OCI-LY3 (cell line): Measurements from ENCODE around the gene TMEM63B.

ENCODE experiments used
- H2AFZ ChIP-seq: fragments of 200-600, 300-600 bp; shearing (Covaris generic); 2 replicates; pipeline ENCODE4 v1.6.0; 2014; ENCODE audit warnings: antibody characterized with exemption, low read depth, low read length
- H3K27ac ChIP-seq: fragments of 200-600, 300-600 bp; sonication (generic); 2 replicates; pipeline ENCODE4 v1.5.1; 2014; ENCODE audit warnings: mild to moderate bottlenecking, low read length, moderate library complexity, mixed read lengths
- H3K27me3 ChIP-seq: fragments of 200-600, 300-600 bp; sonication (generic); 2 replicates; pipeline ENCODE4 v1.6.1; 2014; ENCODE audit warnings: low read depth, low read length, mixed read lengths
- H3K36me3 ChIP-seq: fragments of 200-600, 300-600 bp; sonication (generic); replicated peaks from 2 replicates; pipeline ENCODE3; 2014; ENCODE audit warnings: low read depth, low read length, mixed read lengths
- H3K4me1 ChIP-seq: fragments of 300-600, 200-600 bp; sonication (generic); 2 replicates; pipeline ENCODE4 v1.6.1; 2014; ENCODE audit warnings: low read length, mixed read lengths
- H3K4me2 ChIP-seq: fragments of 200-600, 300-600 bp; sonication (generic); 2 replicates; pipeline ENCODE4 v1.6.1; 2014; ENCODE audit warnings: low read length, mixed read lengths
- H3K4me3 ChIP-seq: fragments of 300-600, 200-600 bp; sonication (generic); 2 replicates; pipeline ENCODE4 v1.5.1; 2014; ENCODE audit warnings: antibody characterized with exemption, mild to moderate bottlenecking, low read length, moderate library complexity
- H3K79me2 ChIP-seq: fragments of 300-600, 200-600 bp; shearing (Covaris generic); 2 replicates; pipeline ENCODE4 v1.6.1; 2014; ENCODE audit warnings: mild to moderate bottlenecking, low read length, mixed read lengths
- H3K9ac ChIP-seq: fragments of 300-600, 200-600 bp; shearing (Covaris generic); 2 replicates; pipeline ENCODE4 v1.6.0; 2014; ENCODE audit warnings: mild to moderate bottlenecking, low read length, moderate library complexity
- H3K9me3 ChIP-seq: fragments of 200-600, 300-600 bp; shearing (Covaris generic); 2 replicates; pipeline ENCODE4 v1.6.1; 2014; ENCODE audit warnings: low read length, mixed read lengths; ENCODE audit not compliant: insufficient read depth
- H4K20me1 ChIP-seq: fragments of 200-600, 300-600 bp; sonication (generic); 2 replicates; pipeline ENCODE4 v1.6.1; 2016; ENCODE audit warnings: low read length, mixed read lengths; ENCODE audit not compliant: insufficient read depth
- EZH2phosphoT487 ChIP-seq: fragments of 200-600 bp; shearing (Covaris generic); IDR thresholded peaks from 2 replicates; pipeline ENCODE4 v1.6.1; 2018; ENCODE audit warnings: antibody characterized with exemption, mixed run types, low read depth
- TF ChIP-seq, protein P1 (sequence below): fragments of 200-600, 300-600 bp; sonication (generic); IDR thresholded peaks from 2 replicates; pipeline ENCODE4 v1.5.1; 2014; ENCODE audit warnings: antibody characterized with exemption, low read length, low read depth

The TMEM63B gene

DNA sequence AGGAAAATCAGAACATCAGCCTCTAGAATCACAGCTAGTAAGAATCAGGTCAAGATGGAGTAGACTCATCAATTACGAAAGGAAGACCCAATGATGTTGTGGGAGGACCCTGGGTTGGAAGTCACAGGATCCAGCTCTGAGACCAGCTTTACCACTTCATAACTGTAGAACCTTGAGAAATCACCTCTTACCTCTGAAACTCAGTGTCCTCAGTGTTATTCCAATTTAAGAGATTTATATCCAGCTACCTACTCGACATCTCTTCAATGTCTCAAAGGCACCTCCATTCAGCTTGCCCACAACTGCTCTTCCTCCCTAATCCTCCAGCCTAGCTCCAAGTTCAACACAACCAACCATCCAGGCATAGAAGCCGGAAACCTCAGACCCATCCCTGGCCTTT is 16.4 kb upstream of the TMEM63B start:
- Histone ChIP-seq H3K9me3 (no peaks in the 10 kb centered on the region), H3K79me2 (peaks cover 69% of the 10 kb centered on the region), H3K4me2 (no peak overlapping the region), H3K27me3 (no peaks in the 10 kb centered on the region), H3K4me1 (no peaks in the 10 kb centered on the region), H4K20me1 (peaks cover 27% of the 10 kb centered on the region), H3K27ac (no peak overlapping the region), H3K4me3 (no peak overlapping the region), H3K9ac (no peak overlapping the region), H3K36me3 (peaks cover 82% of the 10 kb centered on the region), H2AFZ (no peak overlapping the region)
- TF ChIP-seq, protein P1, sequence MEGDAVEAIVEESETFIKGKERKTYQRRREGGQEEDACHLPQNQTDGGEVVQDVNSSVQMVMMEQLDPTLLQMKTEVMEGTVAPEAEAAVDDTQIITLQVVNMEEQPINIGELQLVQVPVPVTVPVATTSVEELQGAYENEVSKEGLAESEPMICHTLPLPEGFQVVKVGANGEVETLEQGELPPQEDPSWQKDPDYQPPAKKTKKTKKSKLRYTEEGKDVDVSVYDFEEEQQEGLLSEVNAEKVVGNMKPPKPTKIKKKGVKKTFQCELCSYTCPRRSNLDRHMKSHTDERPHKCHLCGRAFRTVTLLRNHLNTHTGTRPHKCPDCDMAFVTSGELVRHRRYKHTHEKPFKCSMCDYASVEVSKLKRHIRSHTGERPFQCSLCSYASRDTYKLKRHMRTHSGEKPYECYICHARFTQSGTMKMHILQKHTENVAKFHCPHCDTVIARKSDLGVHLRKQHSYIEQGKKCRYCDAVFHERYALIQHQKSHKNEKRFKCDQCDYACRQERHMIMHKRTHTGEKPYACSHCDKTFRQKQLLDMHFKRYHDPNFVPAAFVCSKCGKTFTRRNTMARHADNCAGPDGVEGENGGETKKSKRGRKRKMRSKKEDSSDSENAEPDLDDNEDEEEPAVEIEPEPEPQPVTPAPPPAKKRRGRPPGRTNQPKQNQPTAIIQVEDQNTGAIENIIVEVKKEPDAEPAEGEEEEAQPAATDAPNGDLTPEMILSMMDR: no peak
- no peak for TF ChIP-seq EZH2phosphoT487

DNA sequence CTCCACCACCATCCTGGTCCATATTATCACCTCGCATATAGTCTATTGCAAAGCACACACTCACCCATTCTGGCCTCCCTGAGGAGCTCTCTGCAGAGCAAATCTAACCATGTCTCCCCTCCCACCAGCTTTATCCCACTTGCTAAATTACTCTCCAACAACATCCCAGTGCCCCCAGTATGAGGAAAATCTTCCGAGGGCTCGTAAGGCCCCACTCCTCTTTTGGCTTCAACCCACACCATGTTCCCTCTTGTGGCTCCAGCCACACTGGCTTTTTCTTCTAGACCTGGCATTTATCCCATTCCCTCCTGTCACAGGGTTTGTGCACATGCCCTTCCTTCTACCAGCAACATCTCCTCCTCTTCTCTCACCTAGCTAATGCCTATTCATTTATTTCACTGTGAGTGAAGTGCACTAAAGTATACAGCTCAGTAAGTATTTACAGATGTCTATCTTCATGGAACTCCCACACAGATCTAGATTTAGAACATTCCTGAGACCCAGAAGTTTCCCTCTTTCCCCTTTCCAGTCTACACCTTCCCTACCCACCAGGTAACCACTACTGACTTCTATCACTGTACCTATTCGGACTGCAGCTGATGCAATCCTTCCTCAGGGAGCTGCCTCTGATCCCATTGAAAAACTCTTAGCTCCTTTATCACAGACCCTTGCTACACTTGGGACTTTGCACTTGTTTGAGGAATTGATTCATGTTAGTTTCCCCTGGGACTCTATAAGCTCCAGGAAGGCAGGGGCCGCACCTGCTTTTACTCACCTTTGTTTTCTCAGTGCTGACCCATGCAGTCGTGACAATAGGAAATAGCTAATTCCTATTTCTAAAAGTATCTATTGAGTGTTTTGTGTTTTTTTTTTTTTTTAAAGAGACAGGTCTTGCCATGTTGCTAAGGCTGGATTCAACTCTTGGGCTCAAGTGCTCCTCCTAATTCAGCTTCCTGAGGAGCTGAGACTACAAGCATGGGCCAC is 15.6 kb upstream of the TMEM63B start:
- no peaks in the 10 kb centered on the region for H3K4me1 ChIP-seq
- H3K9me3 ChIP-seq: no peaks in the 10 kb centered on the region
- H3K27ac ChIP-seq: no peak overlapping the region
- no peak for TF ChIP-seq EZH2phosphoT487
- TF ChIP-seq, protein P1: no peak
- no peaks in the 10 kb centered on the region for H3K27me3 ChIP-seq
- peaks cover 27% of the 10 kb centered on the region for H4K20me1 ChIP-seq
- no peak overlapping the region for H2AFZ ChIP-seq
- H3K36me3 ChIP-seq: peaks cover 80% of the 10 kb centered on the region
- H3K79me2 ChIP-seq: peaks cover 69% of the 10 kb centered on the region
- no peak overlapping the region for H3K4me2 ChIP-seq
- no peak overlapping the region for H3K9ac ChIP-seq
- H3K4me3 ChIP-seq: no peak overlapping the region

DNA sequence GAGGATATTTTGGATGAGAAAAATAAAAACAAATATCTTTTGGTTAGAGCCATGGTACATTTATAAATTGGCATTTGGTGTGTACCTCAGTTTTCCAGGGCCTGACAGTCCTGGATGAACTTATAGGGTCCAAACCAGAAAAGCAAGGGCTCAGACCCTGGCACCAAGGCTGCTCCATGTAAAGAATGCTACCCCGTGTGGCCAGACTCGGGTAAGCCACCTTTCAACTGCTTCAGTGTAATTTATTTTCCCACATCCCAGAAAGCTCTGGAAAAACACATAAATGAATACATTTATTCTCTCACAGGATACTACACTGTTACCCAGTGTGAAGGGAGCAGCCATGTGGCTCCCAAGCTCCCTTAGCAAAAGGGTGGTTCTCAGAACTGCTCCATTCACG is 13.9 kb upstream of the TMEM63B start:
- no peak overlapping the region for H3K4me3 ChIP-seq
- H3K27ac ChIP-seq: no peak overlapping the region
- H3K4me1 ChIP-seq: no peaks in the 10 kb centered on the region
- peaks cover 80% of the 10 kb centered on the region for H3K36me3 ChIP-seq
- no peak overlapping the region for H2AFZ ChIP-seq
- H3K79me2 ChIP-seq: peaks cover 77% of the 10 kb centered on the region
- H4K20me1 ChIP-seq: peaks cover 41% of the 10 kb centered on the region
- no peaks in the 10 kb centered on the region for H3K9me3 ChIP-seq
- no peak for TF ChIP-seq EZH2phosphoT487
- TF ChIP-seq, protein P1: peak; percentile 19
- no peak overlapping the region for H3K9ac ChIP-seq
- H3K4me2 ChIP-seq: no peak overlapping the region
- no peaks in the 10 kb centered on the region for H3K27me3 ChIP-seq

DNA sequence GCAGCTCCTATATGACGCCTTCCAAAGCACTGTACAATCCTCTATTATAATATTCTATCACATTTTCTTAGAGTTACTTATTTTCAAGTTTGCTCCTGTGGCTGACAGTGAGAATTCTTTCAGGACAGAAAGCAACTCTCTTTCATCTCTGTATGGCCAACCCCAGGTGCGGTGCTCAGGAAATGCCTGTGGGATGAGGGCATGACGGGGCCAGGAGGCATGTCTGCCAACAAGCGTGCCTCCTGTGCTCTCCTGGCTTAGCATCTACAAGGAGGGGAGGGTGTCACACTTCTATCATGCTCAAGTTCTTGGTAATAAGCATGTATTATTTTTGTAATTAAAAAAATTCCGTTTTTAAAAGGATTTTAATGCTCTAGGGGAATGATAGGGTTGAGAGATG is 11.5 kb upstream of the TMEM63B start:
- Histone ChIP-seq H3K4me3 (no peak overlapping the region), H3K4me1 (no peaks in the 10 kb centered on the region), H3K79me2 (peaks cover 83% of the 10 kb centered on the region), H3K27ac (no peak overlapping the region), H3K36me3 (peaks cover 58% of the 10 kb centered on the region), H2AFZ (no peak overlapping the region), H4K20me1 (peaks cover 57% of the 10 kb centered on the region), H3K4me2 (no peak overlapping the region), H3K27me3 (no peaks in the 10 kb centered on the region), H3K9me3 (no peaks in the 10 kb centered on the region), H3K9ac (no peak overlapping the region)
- TF ChIP-seq EZH2phosphoT487: no peak
- TF ChIP-seq, protein P1: no peak
